ENCODE measurements around the gene BBOF1. TPM values are rescaled to one million over a fixed set of nuclear protein-coding genes. Genes with fewer than 3 reads are reported as not detected.
A peak's percentile ranks its signal among the peaks of the same experiment; 100 is the strongest.

Gene BBOF1
- total and polyA plus RNA-seq, 8 donors = 1.8 to 13.0 (median 4.0) TPM; not detected in 2

GRCh38 chr14:74045522-74045921 lies 26.4 kb downstream of the BBOF1 start:
- DNase-seq = no peak
- H3K27ac ChIP-seq = no peak overlapping the region
- H3K36me3 ChIP-seq = peaks cover 0 to 52% (median 4%) of the 10 kb centered on the region in 4 donors
- H3K4me1 ChIP-seq = no peaks in the 10 kb centered on the region
- 96 to 100% (median 96%) methylated on average over 4 of the region's 4 CpGs for WGBS, 5 donors
- TF ChIP-seq POLR2AphosphoS5 (IDR thresholded peaks at IDR 0.05) (no peak), POLR2A (IDR thresholded peaks at IDR 0.05) (no peak), EP300 (IDR thresholded peaks at IDR 0.05) (no peak), CTCF (IDR thresholded peaks at IDR 0.05) (no peak)
- H3K4me3 ChIP-seq = no peak overlapping the region
- intact Hi-C loops (cut with DNase I; ENCODE audit: low total_unique reads) = no loop called here
- no peaks in the 10 kb centered on the region for H3K27me3 ChIP-seq
- H3K9me3 ChIP-seq = no peaks in the 10 kb centered on the region

- H3K4me1 ChIP-seq = no peaks in the 10 kb centered on the region
- H3K9me3 ChIP-seq = no peaks in the 10 kb centered on the region
- H3K27ac ChIP-seq = no peak overlapping the region
- TF ChIP-seq EP300 (IDR thresholded peaks at IDR 0.05) (no peak), POLR2A (IDR thresholded peaks at IDR 0.05) (no peak), CTCF (IDR thresholded peaks at IDR 0.05) (no peak), POLR2AphosphoS5 (IDR thresholded peaks at IDR 0.05) (no peak)
- intact Hi-C loops (cut with DNase I; ENCODE audit: low total_unique reads) = no loop called here
- DNase-seq = no peak
- H3K36me3 ChIP-seq = peaks cover 0 to 29% (median 2%) of the 10 kb centered on the region in 4 donors
- H3K4me3 ChIP-seq = no peak overlapping the region
- H3K27me3 ChIP-seq = no peaks in the 10 kb centered on the region
- WGBS, 5 donors = 40 to 56% (median 50%) methylated on average over 3 of the region's 3 CpGs
Observed at GRCh38 chr14:74048281-74048680, 29.1 kb downstream of the BBOF1 start.

DNA sequence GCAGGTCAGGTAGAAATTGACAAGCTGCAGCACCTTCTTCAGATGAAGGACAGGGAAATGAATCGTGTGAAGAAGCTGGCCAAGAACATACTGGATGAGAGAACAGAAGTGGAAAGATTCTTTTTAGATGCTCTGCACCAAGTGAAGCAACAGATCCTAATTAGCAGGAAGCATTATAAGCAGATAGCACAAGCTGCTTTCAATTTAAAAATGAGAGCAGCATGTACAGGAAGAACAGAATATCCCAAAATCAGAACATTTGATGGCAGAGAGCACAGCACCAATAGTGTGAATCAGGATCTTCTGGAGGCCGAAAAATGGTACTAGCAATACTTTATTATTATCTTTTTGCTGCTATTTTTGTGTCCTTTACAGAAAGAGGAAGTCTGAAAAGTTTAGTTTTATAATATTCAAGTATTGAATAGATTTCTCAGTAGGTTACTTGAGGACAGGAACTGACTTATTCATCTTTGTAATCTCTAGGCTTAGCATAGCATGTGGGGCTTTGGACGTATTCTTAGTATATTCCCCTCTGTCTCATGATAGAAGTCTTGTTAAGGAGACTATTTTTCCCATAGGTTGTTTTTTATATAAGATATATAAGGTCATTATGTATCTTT lies 30.8 kb downstream of the BBOF1 start:
- Histone ChIP-seq H3K4me1 (no peaks in the 10 kb centered on the region), H3K36me3 (peaks cover 0 to 30% (median 2%) of the 10 kb centered on the region in 4 donors), H3K9me3 (no peaks in the 10 kb centered on the region), H3K4me3 (no peak overlapping the region), H3K27me3 (no peaks in the 10 kb centered on the region), H3K27ac (no peak overlapping the region)
- WGBS, 5 donors = 55 to 81% (median 69%) methylated on average over 3 of the region's 3 CpGs
- DNase-seq = no peak
- no peak for TF ChIP-seq POLR2AphosphoS5 (IDR thresholded peaks at IDR 0.05)
- no peak for TF ChIP-seq POLR2A (IDR thresholded peaks at IDR 0.05)
- TF ChIP-seq EP300 (IDR thresholded peaks at IDR 0.05) = no peak
- TF ChIP-seq CTCF (IDR thresholded peaks at IDR 0.05) = no peak
- intact Hi-C loops (cut with DNase I; ENCODE audit: low total_unique reads) = no loop called here

DNA sequence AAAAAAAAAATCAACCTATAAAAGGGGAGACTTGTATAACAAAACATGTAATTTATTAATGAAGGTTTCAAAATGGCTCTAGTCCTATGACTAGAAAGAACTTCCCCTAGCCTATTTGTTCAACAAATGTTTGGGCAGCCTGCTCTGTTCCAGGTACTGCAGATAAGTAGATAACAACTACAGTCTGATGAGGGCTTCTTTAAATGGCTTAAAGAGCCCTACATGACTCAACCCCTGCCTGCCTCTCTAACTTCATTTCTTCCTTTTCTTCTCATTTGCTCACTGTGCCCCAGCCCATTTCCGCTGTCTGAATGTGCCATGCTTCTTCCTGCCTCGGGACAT lies 43.6 kb downstream of the BBOF1 start:
- Histone ChIP-seq H3K9me3 (no peaks in the 10 kb centered on the region), H3K4me3 (no peak overlapping the region), H3K27ac (peak overlapping the region in 3 of 5 donors; percentile 38 to 62 (median 46)), H3K36me3 (peaks cover 39 to 100% (median 98%) of the 10 kb centered on the region in 4 donors), H3K4me1 (peaks cover 0 to 26% (median 10%) of the 10 kb centered on the region in 4 donors), H3K27me3 (no peaks in the 10 kb centered on the region)
- intact Hi-C loops (cut with DNase I; ENCODE audit: low total_unique reads) = no loop called here
- WGBS, 5 donors = 74 to 82% (median 78%) methylated on average over 2 of the region's 2 CpGs
- DNase-seq = peak; percentile 4 to 61
- TF ChIP-seq POLR2AphosphoS5 (IDR thresholded peaks at IDR 0.05) (no peak), EP300 (IDR thresholded peaks at IDR 0.05) (no peak), POLR2A (IDR thresholded peaks at IDR 0.05) (no peak), CTCF (IDR thresholded peaks at IDR 0.05) (no peak)

Data from stomach (tissue), 9 donors.